Endodermal cell (in vitro differentiated cells): ENCODE data around the gene ADRB1. TPM values are rescaled to one million over a fixed set of nuclear protein-coding genes. Genes with fewer than 3 reads are reported as not detected.

Experiments
- DNase-seq: peaks from one replicate; pipeline ENCODE4 v3.0.0-alpha.2; 2017
- H3K27ac ChIP-seq: 2 replicates; pipeline ENCODE4 v1.5.1; 2013; ENCODE audit warnings: mild to moderate bottlenecking, low read depth, low read length, moderate library complexity
- H3K27me3 ChIP-seq: 2 replicates; pipeline ENCODE4 v1.6.1; 2013; ENCODE audit warnings: mild to moderate bottlenecking, low read length, moderate library complexity; ENCODE audit not compliant: insufficient read depth, control insufficient read depth, poor library complexity, severe bottlenecking
- H3K36me3 ChIP-seq: 2 replicates; pipeline ENCODE4 v1.7.0; 2013; ENCODE audit warnings: mild to moderate bottlenecking, low read length, moderate library complexity; ENCODE audit not compliant: control insufficient read depth, insufficient read depth
- H3K4me1 ChIP-seq: one replicate; pipeline ENCODE4 v1.7.0; 2013; ENCODE audit warnings: low read length; ENCODE audit not compliant: control insufficient read depth, insufficient read depth
- H3K4me3 ChIP-seq: 2 replicates; pipeline ENCODE4 v1.5.1; 2013; ENCODE audit warnings: mild to moderate bottlenecking, low read length, moderate library complexity
- H3K9ac ChIP-seq: 2 replicates; pipeline ENCODE4 v1.6.1; 2013; ENCODE audit warnings: mild to moderate bottlenecking, low read length, moderate library complexity; ENCODE audit not compliant: poor library complexity, severe bottlenecking; ENCODE audit errors: extremely low read depth
- H3K9me3 ChIP-seq: 2 replicates; pipeline ENCODE4 v1.6.1; 2013; ENCODE audit warnings: mild to moderate bottlenecking, low read length, moderate library complexity; ENCODE audit not compliant: control insufficient read depth
- H3K27ac Mint-ChIP-seq: 2 replicates; pipeline ENCODE4 v1.8.0; 2020; ENCODE audit warnings: mixed read lengths
- H3K27me3 Mint-ChIP-seq: 2 replicates; pipeline ENCODE4 v1.8.0; 2021; ENCODE audit warnings: mild to moderate bottlenecking, mixed read lengths; ENCODE audit not compliant: insufficient read depth
- H3K36me3 Mint-ChIP-seq: 2 replicates; pipeline ENCODE4 v1.8.0; 2020; ENCODE audit warnings: low read depth, mixed read lengths
- H3K4me1 Mint-ChIP-seq: 2 replicates; pipeline ENCODE4 v1.8.0; 2020; ENCODE audit warnings: mixed read lengths
- H3K4me3 Mint-ChIP-seq: 2 replicates; pipeline ENCODE4 v1.8.0; 2020; ENCODE audit warnings: mild to moderate bottlenecking, moderate library complexity, mixed read lengths
- H3K9me3 Mint-ChIP-seq: 2 replicates; pipeline ENCODE4 v1.8.0; 2020; ENCODE audit warnings: mild to moderate bottlenecking, mixed read lengths
- WGBS, 2 experiments: methylation state at CpG; one replicate each; pipeline versions ENCODE4 v1.1.5 to v1.1.7; 2013; ENCODE audit warnings: missing lambda C conversion rate in 2 of 2, mixed read lengths in 1 of 2; ENCODE audit not compliant: insufficient coverage in 1 of 2, insufficient read length in 1 of 2; 5-methylcytosine and 5-hydroxymethylcytosine counted together
- total RNA-seq, 2 donors: library from RNA; stranded (reverse); fragmentation: NEBNext Ultra II Directional in 1 of 2; extraction: Animal tissue kit (Norgen Biotek cat#: 25700) in 1 of 2; gene quantifications; 2 replicates in 1 of 2; 3 replicates in 1 of 2; pipeline ENCODE4 v1.2.1, GENCODE V29; 2021
- TF ChIP-seq, protein P1 (sequence below): fragments of 200-600 bp; sonication (generic); conservative IDR thresholded peaks from 2 replicates; pipeline ENCODE4 v1.5.0; 2021; ENCODE audit warnings: antibody characterized with exemption, mild to moderate bottlenecking

Gene ADRB1
- total RNA-seq, 2 donors from 2014 or later, result not detected

DNA sequence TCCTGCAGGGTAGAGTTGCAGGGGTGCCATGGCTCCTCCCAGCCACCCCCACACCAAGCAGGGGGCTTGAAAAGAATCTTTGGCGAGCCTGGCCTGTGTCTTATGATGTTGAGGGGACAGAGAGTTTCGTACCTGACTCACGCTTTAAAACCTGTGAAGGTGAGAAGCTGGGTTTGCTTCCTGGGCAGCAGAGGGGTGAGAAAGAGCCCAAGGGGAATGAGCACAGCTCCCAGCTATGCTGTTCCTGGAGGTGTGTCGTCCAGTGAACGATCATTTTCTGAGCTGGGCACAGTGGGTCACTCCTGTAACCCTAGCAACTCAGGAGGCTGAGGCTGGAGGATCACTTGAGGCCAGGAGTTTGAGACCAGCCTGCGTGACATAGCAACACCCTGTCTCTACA lies 13.5 kb upstream of the ADRB1 start:
- H3K27me3 Mint-ChIP-seq, result peaks cover 3% of the 10 kb centered on the region
- Histone ChIP-seq H3K4me3 (no peak overlapping the region), H3K36me3 (no peaks in the 10 kb centered on the region), H3K9ac (no peak overlapping the region), H3K27me3 (no peaks in the 10 kb centered on the region), H3K27ac (no peak overlapping the region), H3K9me3 (no peaks in the 10 kb centered on the region), H3K4me1 (no peaks in the 10 kb centered on the region)
- no peaks in the 10 kb centered on the region for H3K36me3 Mint-ChIP-seq
- H3K4me3 Mint-ChIP-seq, result no peak overlapping the region
- H3K27ac Mint-ChIP-seq, result no peak overlapping the region
- WGBS, 2 experiments, result 88 to 92% methylated on average over 4 to 5 of the region's 6 CpGs
- H3K9me3 Mint-ChIP-seq, result no peaks in the 10 kb centered on the region
- no peak for DNase-seq
- TF ChIP-seq, protein P1, sequence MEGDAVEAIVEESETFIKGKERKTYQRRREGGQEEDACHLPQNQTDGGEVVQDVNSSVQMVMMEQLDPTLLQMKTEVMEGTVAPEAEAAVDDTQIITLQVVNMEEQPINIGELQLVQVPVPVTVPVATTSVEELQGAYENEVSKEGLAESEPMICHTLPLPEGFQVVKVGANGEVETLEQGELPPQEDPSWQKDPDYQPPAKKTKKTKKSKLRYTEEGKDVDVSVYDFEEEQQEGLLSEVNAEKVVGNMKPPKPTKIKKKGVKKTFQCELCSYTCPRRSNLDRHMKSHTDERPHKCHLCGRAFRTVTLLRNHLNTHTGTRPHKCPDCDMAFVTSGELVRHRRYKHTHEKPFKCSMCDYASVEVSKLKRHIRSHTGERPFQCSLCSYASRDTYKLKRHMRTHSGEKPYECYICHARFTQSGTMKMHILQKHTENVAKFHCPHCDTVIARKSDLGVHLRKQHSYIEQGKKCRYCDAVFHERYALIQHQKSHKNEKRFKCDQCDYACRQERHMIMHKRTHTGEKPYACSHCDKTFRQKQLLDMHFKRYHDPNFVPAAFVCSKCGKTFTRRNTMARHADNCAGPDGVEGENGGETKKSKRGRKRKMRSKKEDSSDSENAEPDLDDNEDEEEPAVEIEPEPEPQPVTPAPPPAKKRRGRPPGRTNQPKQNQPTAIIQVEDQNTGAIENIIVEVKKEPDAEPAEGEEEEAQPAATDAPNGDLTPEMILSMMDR, result no peak
- peaks cover 4% of the 10 kb centered on the region for H3K4me1 Mint-ChIP-seq

DNA sequence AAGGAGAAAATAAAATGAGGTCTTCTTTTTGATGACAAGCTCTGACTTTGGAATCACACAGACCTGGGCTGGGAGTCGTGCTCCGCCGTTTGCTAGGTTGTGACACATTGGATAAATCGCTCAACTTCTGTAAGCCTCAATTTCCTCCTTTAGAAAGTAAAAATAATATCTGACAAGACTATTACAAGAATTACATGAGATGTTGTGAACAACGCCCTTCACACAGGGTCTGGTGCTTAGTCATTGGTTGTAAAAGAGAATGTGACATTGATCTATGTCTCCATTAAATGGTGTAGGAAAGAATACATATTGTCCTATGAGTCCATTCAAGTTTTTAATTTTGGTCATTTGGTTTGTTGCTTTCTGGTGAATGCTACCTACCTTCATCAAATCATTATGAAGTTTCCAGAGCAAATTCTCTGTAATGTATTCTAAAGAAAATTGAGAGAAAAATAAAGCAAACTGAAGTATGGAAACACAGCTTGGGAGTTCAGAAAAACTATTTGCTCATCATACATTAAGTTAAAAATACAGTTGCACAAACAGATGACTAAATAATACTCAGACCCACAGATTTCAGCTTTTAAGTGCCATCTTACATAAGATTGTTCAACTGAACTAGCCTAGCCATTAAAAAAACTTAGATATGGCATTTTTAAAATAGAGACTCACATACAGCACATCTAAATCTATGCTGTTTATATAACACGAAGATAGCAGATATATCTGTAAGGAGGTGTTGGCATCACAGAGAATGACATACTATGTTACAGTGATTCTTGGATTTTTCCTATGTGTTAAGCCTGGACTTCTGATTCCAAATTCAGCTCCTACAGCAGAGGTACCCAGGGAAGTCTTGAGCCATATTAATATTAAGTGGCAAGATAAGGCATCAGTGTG lies 12.3 kb upstream of the ADRB1 start:
- peaks cover 4% of the 10 kb centered on the region for H3K4me1 Mint-ChIP-seq
- H3K9me3 Mint-ChIP-seq, result no peaks in the 10 kb centered on the region
- no peaks in the 10 kb centered on the region for H3K36me3 Mint-ChIP-seq
- Histone ChIP-seq H3K4me3 (no peak overlapping the region), H3K27me3 (no peaks in the 10 kb centered on the region), H3K36me3 (no peaks in the 10 kb centered on the region), H3K27ac (no peak overlapping the region), H3K9ac (no peak overlapping the region), H3K4me1 (no peaks in the 10 kb centered on the region), H3K9me3 (no peaks in the 10 kb centered on the region)
- H3K27me3 Mint-ChIP-seq, result peaks cover 3% of the 10 kb centered on the region
- H3K27ac Mint-ChIP-seq, result no peak overlapping the region
- 96 to 100% methylated on average over 3 to 5 of the region's 6 CpGs for WGBS, 2 experiments
- TF ChIP-seq, protein P1, result no peak
- DNase-seq, result no peak
- no peak overlapping the region for H3K4me3 Mint-ChIP-seq

GRCh38 chr10:114033566-114033965 lies 10.1 kb upstream of the ADRB1 start:
- Mint-ChIP-seq H3K36me3 (no peaks in the 10 kb centered on the region), H3K27me3 (peaks cover 8% of the 10 kb centered on the region), H3K27ac (no peak overlapping the region), H3K4me3 (no peak overlapping the region), H3K9me3 (no peaks in the 10 kb centered on the region), H3K4me1 (no peaks in the 10 kb centered on the region)
- Histone ChIP-seq H3K27ac (no peak overlapping the region), H3K9me3 (no peaks in the 10 kb centered on the region), H3K4me1 (no peaks in the 10 kb centered on the region), H3K36me3 (no peaks in the 10 kb centered on the region), H3K4me3 (no peak overlapping the region), H3K9ac (no peak overlapping the region), H3K27me3 (peaks cover 3% of the 10 kb centered on the region)
- WGBS, 2 experiments, result 93 to 100% methylated on average over 1 to 3 of the region's 3 CpGs
- TF ChIP-seq, protein P1, result no peak
- no peak for DNase-seq
